Activated CD8-positive, alpha-beta memory T cell treated with anti-CD3 and anti-CD28 coated beads, Interleukin-2, amount 50 U/mL, for 24 hours (primary cell): ENCODE data around the gene ST6GALNAC3.

Source experiments
- DNase-seq: peaks from one replicate; pipeline ENCODE4 v3.0.0-alpha.2; 2020; ENCODE audit errors: extremely low read depth

Gene ST6GALNAC3

DNA sequence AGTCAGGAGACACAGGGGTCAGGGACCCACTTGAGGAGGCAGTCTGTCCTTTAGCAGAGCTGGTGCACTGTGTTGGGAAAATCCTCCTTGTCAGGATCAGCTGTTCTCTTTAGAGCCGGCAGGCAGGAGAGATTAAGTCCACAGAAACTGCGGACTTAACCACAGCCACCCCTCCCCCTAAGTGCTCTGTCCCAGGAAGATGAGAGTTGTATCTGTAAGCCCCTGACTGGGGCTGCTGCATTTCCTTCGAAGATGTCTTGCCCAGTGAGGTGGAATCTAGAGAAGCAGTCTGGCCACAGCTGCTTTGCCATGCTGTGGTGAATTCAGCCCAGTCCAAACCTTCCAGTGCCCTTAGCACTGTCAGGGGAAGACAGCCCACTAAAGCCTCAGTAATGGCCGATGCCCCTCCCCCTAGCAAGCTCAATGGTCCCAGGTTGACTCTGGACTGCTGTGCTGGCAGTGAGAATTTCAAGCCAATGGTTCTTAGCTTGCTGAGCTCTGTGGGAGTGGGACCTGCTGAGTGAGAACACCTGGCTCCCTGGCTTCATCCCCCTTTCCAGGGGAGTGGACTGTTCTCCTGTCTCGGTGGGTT lies 172.8 kb downstream of the ST6GALNAC3 start:
- DNase-seq, result no peak

DNA sequence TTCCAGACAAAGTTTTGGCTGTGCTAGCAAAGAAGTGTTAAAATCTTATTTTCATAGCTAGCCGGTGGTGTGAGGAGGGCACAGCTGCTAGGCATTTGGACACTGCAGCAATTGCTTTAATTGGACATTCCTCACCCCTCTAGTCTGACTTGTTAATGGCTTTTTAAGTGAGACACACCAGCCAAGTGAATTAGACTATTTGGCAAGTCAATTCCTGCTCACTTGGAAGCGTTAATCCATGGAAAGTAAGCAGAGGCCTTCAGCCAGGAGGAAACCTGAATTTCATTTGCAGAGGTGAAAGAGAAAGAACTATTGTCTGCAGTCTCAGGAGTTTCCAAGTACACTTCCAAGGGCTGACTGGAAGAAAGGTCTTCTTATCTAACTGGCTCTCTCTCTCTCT lies 175.7 kb downstream of the ST6GALNAC3 start:
- DNase-seq, result no peak

DNA sequence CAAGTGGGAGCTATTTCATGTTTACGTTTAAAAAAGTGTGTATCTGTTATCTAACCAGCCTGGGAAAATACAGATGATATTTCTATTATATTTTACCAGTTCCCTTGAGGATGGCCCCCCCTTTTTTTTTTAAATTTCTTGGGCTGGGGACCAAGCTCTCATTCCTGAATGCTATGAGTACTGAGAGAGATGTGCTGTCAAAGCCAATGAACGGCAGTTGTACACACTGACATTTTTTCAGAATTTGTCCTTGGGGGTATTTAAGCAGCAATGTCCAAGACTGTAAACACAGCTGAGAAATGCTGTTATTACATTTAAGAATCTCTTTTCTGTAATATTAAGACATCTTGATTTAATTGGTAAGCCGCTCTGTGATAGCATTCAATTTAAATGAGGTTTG lies 177.9 kb downstream of the ST6GALNAC3 start:
- no peak for DNase-seq

DNA sequence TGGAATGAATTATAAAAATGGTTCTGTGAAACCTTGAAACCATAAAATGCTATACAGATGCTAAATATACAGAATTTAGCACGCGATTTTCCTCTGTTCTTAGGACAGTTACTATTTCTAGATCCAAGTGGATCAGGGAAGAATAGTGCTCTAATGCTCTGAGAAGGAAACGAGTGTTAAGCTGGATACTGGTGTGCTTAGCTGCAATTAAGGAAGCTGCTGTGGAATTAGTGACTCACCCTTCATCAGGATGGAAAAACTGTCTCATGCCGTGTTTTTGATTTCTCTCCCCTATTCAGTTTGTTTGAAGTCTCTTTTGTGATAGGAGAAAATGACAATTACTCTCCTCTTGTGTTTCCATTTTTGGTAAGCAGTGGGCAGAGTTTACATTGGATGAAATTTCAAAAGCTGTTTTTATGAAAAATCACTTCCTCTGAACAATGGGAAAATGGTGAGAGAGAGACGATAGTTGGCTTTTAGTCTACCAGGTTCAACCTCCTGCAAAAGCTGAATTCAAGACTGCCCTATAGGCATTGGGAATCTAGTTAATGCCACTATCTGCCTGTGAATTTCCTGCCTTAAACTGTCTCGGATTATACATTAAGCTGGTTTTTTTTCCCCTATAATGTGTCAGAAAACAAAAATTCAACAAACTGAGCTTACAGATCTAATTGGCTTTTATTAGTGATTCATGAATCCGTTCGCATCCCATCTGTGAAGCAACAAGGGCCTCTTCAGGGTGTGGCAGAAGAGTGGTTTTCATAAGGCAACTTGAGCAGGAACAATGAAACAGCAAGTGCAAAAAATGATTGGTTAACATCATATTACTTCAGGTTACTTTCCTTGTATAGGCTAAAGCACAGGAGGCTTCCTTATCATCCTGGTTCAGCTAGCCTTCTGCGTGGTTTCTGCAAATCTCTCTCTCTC lies 179.8 kb downstream of the ST6GALNAC3 start:
- no peak for DNase-seq

DNA sequence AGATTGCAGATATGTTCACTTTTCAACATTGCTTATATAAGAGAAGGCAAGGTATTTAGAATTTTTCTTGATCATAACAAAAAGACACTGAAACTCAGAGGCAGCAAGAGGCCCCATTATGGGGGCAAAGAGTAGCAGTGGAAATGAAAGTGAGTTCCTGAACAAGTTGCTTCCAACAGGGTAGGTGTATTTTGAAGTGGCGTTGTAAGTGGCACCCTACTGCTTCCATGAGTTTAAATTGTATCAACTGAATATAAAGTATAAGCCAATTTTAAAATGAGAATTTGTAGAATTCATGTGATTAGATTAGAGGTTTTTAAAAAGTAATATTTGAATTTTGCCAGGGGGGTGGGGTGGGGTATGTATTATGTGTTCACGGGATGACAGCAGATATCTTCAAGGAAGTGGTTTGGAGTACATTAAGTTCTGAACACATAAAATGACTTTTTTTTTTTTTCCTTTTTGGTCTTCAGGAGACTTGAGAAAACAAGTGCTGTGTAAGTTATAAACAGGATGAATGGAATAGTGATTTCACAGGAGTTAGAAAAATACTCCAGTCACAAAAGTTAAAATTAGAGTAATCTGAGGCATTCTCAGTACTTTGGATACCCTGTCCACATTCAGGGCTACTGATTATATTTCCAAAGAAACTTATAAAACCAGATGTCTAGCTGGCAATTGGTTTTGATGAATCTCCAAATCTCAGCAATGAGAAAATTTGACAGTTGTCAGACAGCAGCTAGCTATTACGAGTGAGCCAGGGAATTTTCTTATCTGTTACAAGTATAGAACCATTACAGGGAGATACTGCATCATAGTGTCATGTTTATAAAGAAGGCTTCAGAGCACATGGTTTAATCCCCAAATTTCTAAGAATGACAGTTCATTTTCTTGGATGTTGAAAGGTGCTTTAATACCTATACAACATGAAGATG lies 182.0 kb downstream of the ST6GALNAC3 start:
- no peak for DNase-seq

DNA sequence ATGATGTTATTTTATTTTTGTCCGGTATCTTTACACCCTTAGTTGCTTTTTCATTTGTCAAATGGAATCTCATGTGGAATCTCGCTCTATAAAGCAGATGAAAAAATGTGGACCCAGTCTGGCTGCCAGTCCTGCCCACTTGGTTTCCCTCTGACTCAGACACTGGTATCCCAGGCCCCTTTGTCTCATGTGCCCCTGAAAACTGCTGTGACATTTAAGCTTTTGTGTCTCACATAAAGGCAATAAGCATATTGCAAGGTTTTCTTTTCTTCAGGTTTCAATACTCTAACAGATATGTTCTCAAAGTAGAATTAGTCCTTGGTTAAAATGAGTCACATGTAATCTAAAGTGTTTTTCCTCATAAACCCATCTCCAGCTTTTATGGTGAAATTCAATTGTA lies 183.3 kb downstream of the ST6GALNAC3 start:
- no peak for DNase-seq

DNA sequence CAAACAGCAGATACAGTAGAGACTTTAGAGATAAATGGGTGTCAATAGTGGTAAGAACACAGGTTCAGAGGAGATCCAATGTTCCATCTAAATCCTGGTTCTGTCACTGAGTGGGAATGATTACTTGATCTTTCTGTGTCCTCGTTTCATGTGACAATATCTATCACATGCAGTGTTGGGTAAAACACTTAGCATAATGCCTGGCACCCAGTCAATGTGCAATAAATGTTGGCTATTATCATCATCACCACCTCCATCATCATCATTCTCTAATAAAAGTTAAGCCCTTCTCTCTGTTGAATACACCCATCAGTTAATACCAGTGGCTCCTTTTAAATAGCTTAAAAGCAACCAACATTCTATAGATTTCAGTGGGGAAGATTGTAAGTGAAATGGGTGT lies 184.7 kb downstream of the ST6GALNAC3 start:
- no peak for DNase-seq

DNA sequence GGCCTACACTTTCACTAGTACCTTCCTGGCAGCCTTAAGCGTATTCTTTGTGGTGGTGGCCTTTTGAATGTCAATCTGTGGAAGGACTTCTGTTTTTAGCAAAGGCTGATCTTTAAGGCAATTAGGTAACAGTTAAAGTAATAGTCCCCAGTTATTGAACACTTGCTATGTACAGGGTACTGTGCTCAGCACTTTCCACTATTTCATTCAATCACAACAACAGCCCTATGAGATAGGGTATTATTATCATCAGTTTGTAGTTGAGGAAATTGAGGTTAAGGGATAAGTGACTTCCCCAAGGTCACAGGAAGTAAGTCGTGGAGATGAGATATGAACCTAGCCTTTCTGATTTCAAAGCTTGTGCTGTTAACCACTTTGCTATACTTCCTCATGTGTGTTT lies 185.7 kb downstream of the ST6GALNAC3 start:
- no peak for DNase-seq

DNA sequence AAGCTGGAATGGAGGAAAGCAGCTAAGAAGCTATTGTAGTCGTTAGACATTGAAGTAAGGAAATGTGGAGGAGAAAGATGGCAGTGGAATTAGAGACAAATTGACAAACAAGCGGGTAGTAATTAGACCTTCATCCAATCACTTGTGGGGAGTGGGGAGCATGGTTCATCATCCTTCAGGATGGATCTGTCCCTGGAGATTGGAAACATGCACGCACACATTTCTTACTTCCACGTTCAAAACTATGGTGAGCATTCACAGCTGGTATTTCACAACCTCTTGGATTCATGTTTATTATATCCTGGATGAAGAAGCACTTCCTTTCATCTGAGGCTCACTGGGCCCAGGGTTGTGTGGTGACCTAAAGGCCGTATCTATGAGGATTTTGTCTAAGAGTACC lies 188.1 kb downstream of the ST6GALNAC3 start:
- DNase-seq, result no peak

DNA sequence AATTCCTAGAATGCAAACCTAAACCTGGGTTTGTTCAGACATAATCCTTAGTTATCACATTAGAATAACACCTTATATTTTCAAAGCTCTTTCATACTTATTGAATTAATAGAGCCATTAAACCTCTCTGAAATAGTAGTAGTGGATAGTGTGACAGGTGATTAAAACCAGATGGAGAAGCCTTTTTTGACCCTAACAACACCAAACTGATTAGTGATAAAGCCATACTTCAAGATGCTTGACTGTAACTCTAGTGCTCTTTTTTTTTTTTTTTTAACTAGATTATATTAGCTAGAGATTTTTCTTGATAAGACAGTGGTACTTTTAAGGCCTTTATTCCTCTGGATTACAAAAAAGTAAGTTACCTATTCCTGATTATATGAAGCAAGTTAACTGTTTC lies 190.1 kb downstream of the ST6GALNAC3 start:
- DNase-seq, result no peak

DNA sequence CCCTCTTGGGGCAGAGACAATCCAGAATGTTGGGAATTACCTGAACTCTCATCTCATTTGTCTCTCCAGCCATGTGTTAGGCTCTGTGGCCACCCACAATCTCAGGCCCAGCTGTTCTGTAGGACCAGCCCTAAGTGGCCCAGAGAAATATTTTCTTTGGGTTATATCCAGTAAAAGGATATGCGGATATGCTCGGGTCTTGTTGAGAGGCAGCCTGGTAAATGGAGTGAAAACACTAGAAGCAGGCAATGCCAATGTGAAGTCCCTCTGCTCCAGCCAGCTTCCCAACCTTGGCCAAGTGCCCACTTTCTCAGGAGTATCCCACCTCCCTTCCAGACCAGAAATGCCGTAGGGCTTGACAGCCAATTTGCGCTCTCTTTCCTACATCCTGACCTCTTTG lies 192.2 kb downstream of the ST6GALNAC3 start:
- DNase-seq, result no peak

DNA sequence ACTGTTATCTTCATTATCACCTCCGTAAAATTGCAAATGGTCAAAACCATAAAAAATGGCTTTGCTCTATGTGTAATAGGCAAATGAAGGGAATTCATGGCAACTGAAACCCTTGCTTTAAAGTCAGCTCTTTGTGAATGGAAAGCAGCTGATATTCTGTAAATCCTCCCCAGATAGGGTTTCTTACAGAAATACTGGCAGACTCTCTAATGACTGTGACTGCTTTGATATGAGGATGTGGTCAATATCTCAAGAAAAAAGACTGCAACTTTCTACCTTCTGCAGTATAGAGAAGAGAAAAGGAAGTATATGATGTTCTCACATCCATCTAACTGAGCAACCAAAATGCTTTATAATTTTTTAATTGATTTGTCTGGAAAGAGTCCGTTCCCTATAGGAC lies 193.1 kb downstream of the ST6GALNAC3 start:
- no peak for DNase-seq

DNA sequence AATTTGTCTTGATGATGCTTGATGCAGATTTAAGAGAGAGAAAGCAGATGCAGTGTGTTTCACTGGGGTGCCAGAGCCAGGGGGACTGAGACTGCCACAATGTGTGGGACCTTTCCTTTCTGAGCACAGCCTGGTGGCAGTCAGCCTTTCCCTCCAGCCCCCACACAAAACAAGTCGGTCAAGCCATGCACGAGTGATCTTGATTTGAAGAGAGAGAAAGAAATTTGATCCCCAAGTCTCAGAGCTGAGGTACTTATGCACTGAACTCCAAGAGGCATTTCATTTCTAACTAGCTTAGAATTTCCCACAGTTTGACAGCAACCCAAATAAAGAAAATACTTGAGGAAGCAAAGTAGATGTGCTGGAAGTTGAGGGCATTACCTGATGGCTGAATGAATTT lies 193.8 kb downstream of the ST6GALNAC3 start:
- no peak for DNase-seq

DNA sequence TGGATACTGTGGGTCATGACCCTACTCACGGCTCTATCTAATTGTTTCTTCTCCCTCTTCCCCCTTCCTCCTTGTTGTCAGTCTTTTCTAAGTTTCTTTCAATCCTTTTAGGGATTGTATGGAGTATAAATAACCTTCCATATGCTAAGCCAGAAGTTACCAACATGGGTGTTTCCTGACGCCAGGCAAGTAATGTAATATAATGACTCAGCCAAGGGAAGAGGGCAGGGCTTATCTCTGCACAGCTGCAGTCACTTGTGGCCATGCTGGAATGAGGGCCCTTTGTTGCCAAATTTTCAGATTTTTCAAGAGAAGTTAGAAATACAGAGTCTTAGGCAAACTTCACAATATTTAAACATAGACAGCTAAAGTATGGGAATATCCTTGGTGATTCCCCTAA lies 194.6 kb downstream of the ST6GALNAC3 start:
- DNase-seq, result no peak

DNA sequence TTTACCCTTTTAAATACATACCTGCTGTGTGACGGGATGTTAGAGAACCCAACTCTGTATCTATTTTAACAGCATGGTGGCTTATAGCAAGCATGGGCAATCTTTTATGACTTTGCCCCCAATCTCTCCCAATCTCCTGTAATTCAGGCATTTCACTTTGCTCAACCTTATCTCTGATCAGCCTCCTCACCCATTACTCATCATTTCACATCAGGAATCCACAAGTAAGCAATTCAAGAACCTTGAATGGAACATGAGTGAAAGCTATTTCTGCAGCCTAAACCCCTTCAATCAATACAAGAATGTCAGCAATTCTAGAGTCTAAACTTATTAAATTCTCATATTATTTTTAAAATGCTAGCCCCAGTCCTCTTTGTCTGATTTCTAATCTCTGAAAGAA lies 199.8 kb downstream of the ST6GALNAC3 start:
- DNase-seq, result no peak

DNA sequence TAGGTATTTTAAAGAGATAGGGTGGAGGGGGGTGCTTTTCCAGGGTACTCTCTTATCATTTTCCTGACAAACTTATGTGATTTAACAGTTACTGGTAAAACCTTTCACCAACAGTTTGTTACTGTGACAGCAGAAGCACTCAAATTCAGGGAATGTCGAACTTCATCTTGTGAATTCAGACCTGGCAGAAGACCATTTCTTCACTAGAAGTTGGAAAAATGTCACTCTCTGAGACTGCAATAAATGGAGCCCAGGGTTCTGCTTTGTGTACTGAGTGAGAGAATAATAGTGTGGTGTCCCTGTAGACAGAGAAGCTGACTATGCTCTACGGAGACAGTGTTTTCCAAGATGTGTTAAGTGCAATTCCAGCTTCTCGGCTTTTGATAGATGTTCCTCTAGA lies 200.2 kb downstream of the ST6GALNAC3 start:
- no peak for DNase-seq

DNA sequence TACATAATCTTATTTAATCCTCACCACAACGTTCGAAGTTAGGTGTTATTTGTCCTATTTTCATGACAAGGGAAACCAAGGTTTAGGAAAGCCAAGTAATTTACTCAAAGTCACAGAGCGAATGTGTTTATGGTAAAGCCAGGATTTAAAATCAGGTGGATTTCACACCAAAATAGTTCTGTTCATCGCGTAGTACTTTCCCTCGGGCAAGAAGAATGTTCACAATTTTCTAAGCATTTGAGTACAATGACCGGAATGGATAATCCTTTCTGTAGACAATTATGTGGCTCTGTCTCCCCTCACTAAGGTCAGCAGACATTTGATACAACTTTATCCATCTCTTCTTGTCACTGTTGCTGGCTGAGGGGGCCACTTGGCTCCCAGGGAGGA lies 204.2 kb downstream of the ST6GALNAC3 start:
- no peak for DNase-seq

DNA sequence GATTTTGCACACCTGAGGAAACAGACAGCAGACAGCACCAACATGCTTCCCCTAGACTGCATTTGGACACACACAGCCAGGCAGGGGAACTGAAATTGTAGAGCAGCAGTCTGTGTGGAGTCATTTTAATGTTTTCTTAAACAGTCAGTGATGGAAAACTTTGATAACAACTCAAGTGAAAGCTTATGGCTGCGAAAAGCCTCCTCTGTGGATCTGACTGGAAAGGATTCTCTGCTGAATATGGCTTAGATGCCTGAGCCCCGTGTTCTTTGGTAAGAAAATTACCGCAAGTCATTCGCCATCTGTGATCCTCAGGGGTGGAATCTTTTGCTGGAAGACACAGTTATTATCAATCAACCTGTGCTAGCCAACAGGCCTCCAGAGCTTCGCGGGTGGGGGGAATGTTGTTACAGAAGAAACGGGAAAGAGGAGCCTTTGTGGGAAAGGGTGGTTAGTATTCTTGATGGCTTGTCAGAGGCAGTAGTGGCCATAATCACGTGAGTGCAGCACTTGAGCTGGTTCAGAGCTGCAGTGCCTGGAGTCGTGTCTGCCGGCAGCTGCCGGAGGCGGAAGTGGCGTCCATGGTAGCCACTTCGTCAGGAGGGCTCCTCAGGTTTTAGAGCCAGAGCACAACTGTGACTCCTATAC lies 204.7 kb downstream of the ST6GALNAC3 start:
- no peak for DNase-seq

DNA sequence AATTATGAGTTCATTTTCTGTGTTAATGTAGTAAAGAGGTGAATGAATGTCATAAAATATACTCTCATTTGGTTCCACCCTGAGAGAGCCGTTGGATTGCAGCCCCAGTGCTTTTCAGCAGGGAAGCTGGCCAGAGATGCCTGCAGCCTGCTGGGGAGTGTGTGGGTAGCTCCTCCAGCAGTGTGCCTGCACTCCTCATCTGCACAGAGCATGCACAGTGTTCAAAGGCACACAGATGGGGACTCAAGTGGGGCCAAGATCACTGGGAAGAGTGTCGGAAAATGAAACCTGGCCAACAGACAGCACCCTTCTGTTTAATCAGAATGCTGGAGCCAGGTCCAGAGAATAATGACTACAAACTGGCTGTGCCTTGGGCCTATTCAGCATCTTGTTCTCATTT lies 206.8 kb downstream of the ST6GALNAC3 start:
- no peak for DNase-seq

DNA sequence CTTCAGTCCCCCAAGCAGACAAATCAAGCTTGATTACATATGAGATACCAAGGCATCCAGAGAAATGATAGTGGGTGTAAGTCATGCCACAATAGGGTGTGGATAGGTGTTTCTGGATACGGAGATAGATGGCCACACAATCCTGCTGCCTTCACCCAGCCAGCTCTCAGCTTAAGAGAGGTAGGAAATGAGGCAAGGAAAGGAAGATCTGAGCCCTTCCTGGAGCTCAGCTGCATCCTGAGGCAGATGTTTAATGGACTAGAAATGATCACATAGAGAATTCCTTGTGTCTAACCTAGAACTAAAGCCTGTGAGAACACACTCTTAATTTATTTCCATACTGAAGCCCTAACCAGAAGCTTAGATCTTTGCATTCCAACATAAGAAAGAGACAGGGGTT lies 210.3 kb downstream of the ST6GALNAC3 start:
- no peak for DNase-seq

DNA sequence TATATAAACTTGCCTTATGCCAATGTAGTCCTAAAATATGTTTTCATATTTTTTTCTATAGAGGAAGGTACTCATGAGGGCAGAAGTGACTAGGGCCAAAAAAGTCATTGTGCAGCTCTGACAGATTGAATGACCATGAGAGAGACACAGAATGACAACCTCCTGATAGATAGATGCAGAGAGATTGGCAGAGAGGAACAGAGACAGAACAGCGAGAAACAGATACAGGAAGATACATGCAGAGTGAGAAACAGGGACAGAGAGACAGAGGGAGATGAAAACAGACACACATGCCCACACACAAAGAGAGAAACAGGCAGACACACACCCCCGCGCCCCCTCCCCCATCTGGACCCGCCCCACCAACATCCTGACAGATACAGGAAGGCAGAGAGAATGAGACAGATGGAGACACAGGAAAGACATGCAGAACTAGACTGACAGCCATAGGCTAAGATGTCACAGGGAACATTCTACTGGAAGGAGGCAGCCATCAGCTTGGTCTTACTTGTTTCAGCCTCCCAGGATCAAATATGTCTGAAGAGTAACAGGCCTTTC lies 211.1 kb downstream of the ST6GALNAC3 start:
- DNase-seq, result no peak

DNA sequence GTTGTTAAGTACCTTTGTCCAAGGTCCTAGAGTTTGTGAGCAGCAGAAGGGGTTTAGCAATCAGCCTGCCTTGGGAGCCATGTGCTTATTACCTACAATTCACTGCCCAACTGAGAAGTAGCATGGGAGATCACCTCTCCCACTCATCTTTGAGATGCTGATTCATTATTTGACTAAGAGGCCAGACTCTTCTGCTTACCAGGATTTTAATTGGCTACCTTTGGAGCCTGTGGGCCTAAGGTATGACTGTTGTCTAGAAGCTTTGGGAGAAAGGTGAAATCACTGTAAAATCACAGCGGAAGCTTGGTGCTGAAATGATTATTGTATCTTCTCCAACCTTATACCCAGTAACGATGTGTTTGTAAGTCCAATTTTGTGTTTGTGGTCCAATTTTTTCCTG lies 213.4 kb downstream of the ST6GALNAC3 start:
- no peak for DNase-seq
